ENCODE results near the gene NEDD9. TPM values are rescaled to one million over a fixed set of nuclear protein-coding genes. Genes with fewer than 3 reads are reported as not detected.

NEDD9 gene
- total and polyA plus RNA-seq, 10 of the 15 experiments (the other 5 are each of a cell fraction or from before 2014, with no cell fraction given): 4.9 to 92.6 (median 14.6) TPM

DNA sequence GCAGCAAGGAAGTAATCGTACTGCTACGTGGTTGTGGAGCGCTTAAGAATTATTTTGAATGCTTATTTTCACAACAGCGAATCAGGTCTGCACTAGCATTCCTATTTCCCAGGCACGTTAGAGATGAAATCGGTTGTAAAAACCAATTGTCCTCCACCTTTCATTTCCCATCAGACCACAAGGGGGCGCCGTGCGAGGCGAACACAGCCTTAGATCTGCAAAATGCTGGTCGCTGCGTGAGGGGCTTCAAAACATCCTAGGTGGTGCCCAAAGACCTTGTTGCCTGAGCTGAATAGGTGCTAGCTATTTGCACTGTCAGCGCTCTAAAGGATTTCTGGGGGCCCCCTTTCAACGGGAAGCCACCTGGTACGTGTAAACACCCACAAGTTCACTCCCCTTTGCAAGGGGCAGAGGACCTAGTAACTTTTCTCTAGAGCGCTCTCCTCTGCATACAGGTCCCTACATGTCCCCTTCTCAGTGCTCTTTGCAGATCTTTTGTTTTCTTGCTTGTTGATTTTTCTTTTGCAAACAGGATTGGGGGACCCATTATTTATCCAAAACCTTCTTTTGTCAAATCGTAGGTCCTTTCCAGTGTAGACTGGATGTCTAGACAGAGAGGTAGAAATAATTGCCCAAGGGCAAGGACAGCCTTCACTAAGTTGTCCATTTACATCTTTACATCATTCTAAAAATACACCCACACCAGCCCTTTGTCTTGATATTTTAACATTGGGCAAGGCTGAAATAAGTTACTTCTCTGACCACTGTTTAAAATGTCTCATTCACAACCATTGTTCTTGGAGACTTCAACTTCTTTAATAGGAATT, 59.8 kb downstream of the NEDD9 start (continued):
- TF ChIP-seq, protein P1, sequence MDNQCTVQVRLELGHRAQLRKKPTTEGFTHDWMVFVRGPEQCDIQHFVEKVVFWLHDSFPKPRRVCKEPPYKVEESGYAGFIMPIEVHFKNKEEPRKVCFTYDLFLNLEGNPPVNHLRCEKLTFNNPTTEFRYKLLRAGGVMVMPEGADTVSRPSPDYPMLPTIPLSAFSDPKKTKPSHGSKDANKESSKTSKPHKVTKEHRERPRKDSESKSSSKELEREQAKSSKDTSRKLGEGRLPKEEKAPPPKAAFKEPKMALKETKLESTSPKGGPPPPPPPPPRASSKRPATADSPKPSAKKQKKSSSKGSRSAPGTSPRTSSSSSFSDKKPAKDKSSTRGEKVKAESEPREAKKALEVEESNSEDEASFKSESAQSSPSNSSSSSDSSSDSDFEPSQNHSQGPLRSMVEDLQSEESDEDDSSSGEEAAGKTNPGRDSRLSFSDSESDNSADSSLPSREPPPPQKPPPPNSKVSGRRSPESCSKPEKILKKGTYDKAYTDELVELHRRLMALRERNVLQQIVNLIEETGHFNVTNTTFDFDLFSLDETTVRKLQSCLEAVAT (IDR thresholded peaks at IDR 0.05): no peak
- no peak for TF ChIP-seq SRF (IDR thresholded peaks at IDR 0.05; ENCODE audit: low read depth in 2 of 2, low read length in 2 of 2)
- TF ChIP-seq, protein P2, sequence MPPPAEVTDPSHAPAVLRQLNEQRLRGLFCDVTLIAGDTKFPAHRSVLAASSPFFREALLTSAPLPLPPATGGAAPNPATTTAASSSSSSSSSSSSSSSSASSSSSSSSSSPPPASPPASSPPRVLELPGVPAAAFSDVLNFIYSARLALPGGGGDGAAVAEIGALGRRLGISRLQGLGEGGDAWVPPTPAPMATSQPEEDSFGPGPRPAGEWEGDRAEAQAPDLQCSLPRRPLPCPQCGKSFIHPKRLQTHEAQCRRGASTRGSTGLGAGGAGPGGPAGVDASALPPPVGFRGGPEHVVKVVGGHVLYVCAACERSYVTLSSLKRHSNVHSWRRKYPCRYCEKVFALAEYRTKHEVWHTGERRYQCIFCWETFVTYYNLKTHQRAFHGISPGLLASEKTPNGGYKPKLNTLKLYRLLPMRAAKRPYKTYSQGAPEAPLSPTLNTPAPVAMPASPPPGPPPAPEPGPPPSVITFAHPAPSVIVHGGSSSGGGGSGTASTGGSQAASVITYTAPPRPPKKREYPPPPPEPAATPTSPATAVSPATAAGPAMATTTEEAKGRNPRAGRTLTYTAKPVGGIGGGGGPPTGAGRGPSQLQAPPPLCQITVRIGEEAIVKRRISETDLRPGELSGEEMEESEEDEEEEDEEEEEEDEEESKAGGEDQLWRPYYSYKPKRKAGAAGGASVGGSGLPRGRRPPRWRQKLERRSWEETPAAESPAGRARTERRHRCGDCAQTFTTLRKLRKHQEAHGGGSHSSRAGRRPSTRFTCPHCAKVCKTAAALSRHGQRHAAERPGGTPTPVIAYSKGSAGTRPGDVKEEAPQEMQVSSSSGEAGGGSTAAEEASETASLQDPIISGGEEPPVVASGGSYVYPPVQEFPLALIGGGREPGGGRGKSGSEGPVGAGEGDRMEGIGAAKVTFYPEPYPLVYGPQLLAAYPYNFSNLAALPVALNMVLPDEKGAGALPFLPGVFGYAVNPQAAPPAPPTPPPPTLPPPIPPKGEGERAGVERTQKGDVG (CRISPR knock-in tag; IDR thresholded peaks at IDR 0.05): no peak
- no peak for TF ChIP-seq CHD2 (IDR thresholded peaks at IDR 0.05; ENCODE audit: borderline replicate concordance, low read depth, low read length)
- peak; percentile 87 for TF ChIP-seq SMC3 (IDR thresholded peaks at IDR 0.05; ENCODE audit: borderline replicate concordance, low read length)
- no peak for TF ChIP-seq DPF2 (IDR thresholded peaks at IDR 0.05)
- TF ChIP-seq, protein P3, sequence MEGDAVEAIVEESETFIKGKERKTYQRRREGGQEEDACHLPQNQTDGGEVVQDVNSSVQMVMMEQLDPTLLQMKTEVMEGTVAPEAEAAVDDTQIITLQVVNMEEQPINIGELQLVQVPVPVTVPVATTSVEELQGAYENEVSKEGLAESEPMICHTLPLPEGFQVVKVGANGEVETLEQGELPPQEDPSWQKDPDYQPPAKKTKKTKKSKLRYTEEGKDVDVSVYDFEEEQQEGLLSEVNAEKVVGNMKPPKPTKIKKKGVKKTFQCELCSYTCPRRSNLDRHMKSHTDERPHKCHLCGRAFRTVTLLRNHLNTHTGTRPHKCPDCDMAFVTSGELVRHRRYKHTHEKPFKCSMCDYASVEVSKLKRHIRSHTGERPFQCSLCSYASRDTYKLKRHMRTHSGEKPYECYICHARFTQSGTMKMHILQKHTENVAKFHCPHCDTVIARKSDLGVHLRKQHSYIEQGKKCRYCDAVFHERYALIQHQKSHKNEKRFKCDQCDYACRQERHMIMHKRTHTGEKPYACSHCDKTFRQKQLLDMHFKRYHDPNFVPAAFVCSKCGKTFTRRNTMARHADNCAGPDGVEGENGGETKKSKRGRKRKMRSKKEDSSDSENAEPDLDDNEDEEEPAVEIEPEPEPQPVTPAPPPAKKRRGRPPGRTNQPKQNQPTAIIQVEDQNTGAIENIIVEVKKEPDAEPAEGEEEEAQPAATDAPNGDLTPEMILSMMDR (IDR thresholded peaks at IDR 0.05 in 2 of 3, conservative IDR thresholded peaks at IDR 0.05 in 1 of 3; ENCODE audit: control insufficient read depth in 2 of 3, extremely low read depth in 1 of 3, insufficient read depth in 1 of 3, low read depth in 3 of 3, low read length in 3 of 3): peak; percentile 81 to 88 (median 81)
- no peak for TF ChIP-seq LARP7 (IDR thresholded peaks at IDR 0.05)
- no peak for TF ChIP-seq ZSCAN29 (IDR thresholded peaks at IDR 0.05)
- TF ChIP-seq, protein P4, sequence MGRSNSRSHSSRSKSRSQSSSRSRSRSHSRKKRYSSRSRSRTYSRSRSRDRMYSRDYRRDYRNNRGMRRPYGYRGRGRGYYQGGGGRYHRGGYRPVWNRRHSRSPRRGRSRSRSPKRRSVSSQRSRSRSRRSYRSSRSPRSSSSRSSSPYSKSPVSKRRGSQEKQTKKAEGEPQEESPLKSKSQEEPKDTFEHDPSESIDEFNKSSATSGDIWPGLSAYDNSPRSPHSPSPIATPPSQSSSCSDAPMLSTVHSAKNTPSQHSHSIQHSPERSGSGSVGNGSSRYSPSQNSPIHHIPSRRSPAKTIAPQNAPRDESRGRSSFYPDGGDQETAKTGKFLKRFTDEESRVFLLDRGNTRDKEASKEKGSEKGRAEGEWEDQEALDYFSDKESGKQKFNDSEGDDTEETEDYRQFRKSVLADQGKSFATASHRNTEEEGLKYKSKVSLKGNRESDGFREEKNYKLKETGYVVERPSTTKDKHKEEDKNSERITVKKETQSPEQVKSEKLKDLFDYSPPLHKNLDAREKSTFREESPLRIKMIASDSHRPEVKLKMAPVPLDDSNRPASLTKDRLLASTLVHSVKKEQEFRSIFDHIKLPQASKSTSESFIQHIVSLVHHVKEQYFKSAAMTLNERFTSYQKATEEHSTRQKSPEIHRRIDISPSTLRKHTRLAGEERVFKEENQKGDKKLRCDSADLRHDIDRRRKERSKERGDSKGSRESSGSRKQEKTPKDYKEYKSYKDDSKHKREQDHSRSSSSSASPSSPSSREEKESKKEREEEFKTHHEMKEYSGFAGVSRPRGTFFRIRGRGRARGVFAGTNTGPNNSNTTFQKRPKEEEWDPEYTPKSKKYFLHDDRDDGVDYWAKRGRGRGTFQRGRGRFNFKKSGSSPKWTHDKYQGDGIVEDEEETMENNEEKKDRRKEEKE (IDR thresholded peaks at IDR 0.05): no peak
- no peak for TF ChIP-seq GATAD2B (conservative IDR thresholded peaks at IDR 0.05; ENCODE audit: low read depth)
- TF ChIP-seq, protein P5, sequence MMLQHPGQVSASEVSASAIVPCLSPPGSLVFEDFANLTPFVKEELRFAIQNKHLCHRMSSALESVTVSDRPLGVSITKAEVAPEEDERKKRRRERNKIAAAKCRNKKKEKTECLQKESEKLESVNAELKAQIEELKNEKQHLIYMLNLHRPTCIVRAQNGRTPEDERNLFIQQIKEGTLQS (IDR thresholded peaks at IDR 0.05; ENCODE audit: borderline replicate concordance, extremely low read depth, low read depth, low read length): no peak
- TF ChIP-seq ZNF217 (IDR thresholded peaks at IDR 0.05): no peak
- TF ChIP-seq NFIC (IDR thresholded peaks at IDR 0.05; ENCODE audit: low read depth, low read length): no peak
- TF ChIP-seq CHD1 (IDR thresholded peaks at IDR 0.05; ENCODE audit: low read depth, low read length): no peak
- no peak for TF ChIP-seq TAF1 (IDR thresholded peaks at IDR 0.05; ENCODE audit: borderline replicate concordance, low read depth, low read length)

All from GM12878 (cell line).